ENCODE results near the gene TIMD4.

DNA sequence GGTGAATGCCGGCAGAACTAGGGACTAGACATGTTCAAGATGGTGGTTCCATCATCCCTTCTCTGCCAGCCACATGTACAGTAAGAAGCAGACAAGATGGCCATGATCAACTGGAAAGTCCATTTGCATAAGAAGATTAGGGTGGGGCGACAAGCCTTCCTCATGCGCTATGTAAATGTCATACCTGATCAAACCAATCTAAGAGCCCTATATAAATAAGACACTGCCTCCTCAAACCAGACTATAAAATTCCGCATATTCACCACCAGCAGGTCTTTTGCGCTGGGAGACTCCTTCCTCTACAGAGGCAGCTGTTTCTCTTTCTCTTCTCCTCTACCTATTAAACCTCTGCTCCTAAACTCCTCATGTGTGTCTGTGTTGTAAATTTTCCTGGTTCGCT lies 53.8 kb downstream of the TIMD4 start:
- no peak for TF ChIP-seq POLR2A (IDR thresholded peaks at IDR 0.05; ENCODE audit: low read length)
- TF ChIP-seq GATA1 (IDR thresholded peaks at IDR 0.05; ENCODE audit: low read depth, low read length) = no peak
